SK-N-SH (cell line): ENCODE data around the gene CCDC91. TPM values are rescaled to one million over a fixed set of nuclear protein-coding genes. Genes with fewer than 3 reads are reported as not detected.

Experiments
- CTCF ChIA-PET: fragments of 300-600, 350-600 bp; formaldehyde crosslinking; extraction: SDS; loops from one replicate; lab custom pipeline; 2021; lab: Yijun Ruan, JAX
- POLR2A ChIA-PET: fragments of 350-600 bp; sonication (Branson Sonifier 250); formaldehyde crosslinking; extraction: SDS; loops from one replicate; lab custom pipeline; 2020; ENCODE audit warnings: antibody characterized with exemption, inconsistent platforms; lab: Yijun Ruan, JAX
- DNase-seq: peaks from one replicate; pipeline ENCODE4 v3.0.0; 2012
- H2AFZ ChIP-seq: fragments of 200-600 bp; sonication (generic); 2 replicates; pipeline ENCODE4 v1.8.1; 2016; ENCODE audit warnings: antibody characterized with exemption, mild to moderate bottlenecking, low read depth
- H3F3A ChIP-seq: fragments of 200-600 bp; sonication (generic); replicated peaks from 2 replicates; pipeline ENCODE3; 2016; ENCODE audit warnings: antibody characterized with exemption, mild to moderate bottlenecking; ENCODE audit not compliant: insufficient read depth
- H3K27ac ChIP-seq, 2 experiments: fragments of 200-500 bp in 1 of 2; fragments of 200-600 bp in 1 of 2; sonication (Bioruptor generic) in 1 of 2; sonication (generic), shearing (Covaris generic) in 1 of 2; 2 replicates each; pipeline versions ENCODE4 v1.5.1 to v1.6.1; 2014 to 2016; ENCODE audit warnings: low read depth in 2 of 2, inconsistent platforms in 1 of 2, low read length in 1 of 2, mild to moderate bottlenecking in 1 of 2, mixed read lengths in 1 of 2
- H3K27me3 ChIP-seq: fragments of 200-600 bp; sonication (generic), shearing (Covaris generic); 2 replicates; pipeline ENCODE4 v1.6.1; 2016; ENCODE audit warnings: mixed run types; ENCODE audit not compliant: insufficient read depth
- H3K36me3 ChIP-seq, 2 experiments: fragments of 200-500 bp in 1 of 2; fragments of 200-600 bp in 1 of 2; sonication (Bioruptor generic) in 1 of 2; sonication (generic) in 1 of 2; replicated peaks in 1 of 2; 2 replicates each; pipeline versions ENCODE3 to v1.5.1; 2014 to 2016; ENCODE audit warnings: low read length in 1 of 2, mild to moderate bottlenecking in 1 of 2; ENCODE audit not compliant: insufficient read depth in 2 of 2, control insufficient read depth in 1 of 2
- H3K4me1 ChIP-seq, 2 experiments: fragments of 200-500 bp in 1 of 2; fragments of 200-600 bp in 1 of 2; sonication (Bioruptor generic) in 1 of 2; sonication (generic), shearing (Covaris generic) in 1 of 2; 2 replicates each; pipeline versions ENCODE4 v1.5.1 to v1.6.1; 2014 to 2016; ENCODE audit warnings: low read depth in 1 of 2, low read length in 1 of 2, mixed run types in 1 of 2; ENCODE audit not compliant: insufficient read depth in 2 of 2, control insufficient read depth in 1 of 2
- H3K4me2 ChIP-seq: fragments of 200-600 bp; sonication (generic), shearing (Covaris generic); 2 replicates; pipeline ENCODE4 v1.6.1; 2017; ENCODE audit warnings: mixed run types
- H3K4me3 ChIP-seq, 2 experiments: fragments of 200-500 bp in 1 of 2; fragments of 200-600 bp in 1 of 2; sonication (Bioruptor generic) in 1 of 2; sonication (generic), shearing (Covaris generic) in 1 of 2; 2 replicates each; pipeline versions ENCODE4 v1.5.1 to v1.8.1; 2014 to 2016; ENCODE audit warnings: low read depth in 2 of 2, inconsistent platforms in 1 of 2, low read length in 1 of 2, mild to moderate bottlenecking in 1 of 2, mixed read lengths in 1 of 2, moderate library complexity in 1 of 2
- H3K79me2 ChIP-seq: fragments of 200-600 bp; sonication (generic); 2 replicates; pipeline ENCODE4 v1.8.1; 2017; ENCODE audit warnings: mild to moderate bottlenecking; ENCODE audit not compliant: insufficient read depth
- H3K9ac ChIP-seq: fragments of 200-600 bp; sonication (generic); 2 replicates; pipeline ENCODE4 v1.6.1; 2017; ENCODE audit warnings: mixed run types
- H3K9me2 ChIP-seq: fragments of 200-600 bp; sonication (generic); 2 replicates; pipeline ENCODE4 v1.6.1; 2017; ENCODE audit warnings: mixed run types
- H3K9me3 ChIP-seq: fragments of 200-600 bp; sonication (generic); 2 replicates; pipeline ENCODE4 v1.6.1; 2017; ENCODE audit warnings: mixed run types, mild to moderate bottlenecking, moderate library complexity
- H4K20me1 ChIP-seq: fragments of 200-600 bp; sonication (generic); 2 replicates; pipeline ENCODE4 v1.6.1; 2017; ENCODE audit warnings: mild to moderate bottlenecking, mixed run types; ENCODE audit not compliant: insufficient read depth
- CHD2 ChIP-seq: fragments of 150-350 bp; IDR thresholded peaks from 2 replicates; pipeline ENCODE4 v1.6.1; 2018; ENCODE audit warnings: low read length; ENCODE audit not compliant: partially characterized antibody
- ELF1 ChIP-seq: IDR thresholded peaks from 2 replicates; pipeline ENCODE4 v1.4.0; 2012
- EP300 ChIP-seq, 2 experiments: IDR thresholded peaks; 2 replicates each; pipeline versions ENCODE4 v1.4.0 to v1.6.1; 2012; ENCODE audit warnings: borderline replicate concordance in 1 of 2, low read depth in 1 of 2, low read length in 1 of 2
- FOSL2 ChIP-seq: IDR thresholded peaks from 2 replicates; pipeline ENCODE4 v1.4.0; 2012; ENCODE audit warnings: low read depth, mild to moderate bottlenecking, moderate library complexity, borderline replicate concordance
- FOXJ3 ChIP-seq: sonication (generic); formaldehyde crosslinking; IDR thresholded peaks from 2 replicates; pipeline ENCODE4 v1.5.1; 2020; ENCODE audit warnings: mild to moderate bottlenecking, missing genetic modification reagents
- GABPA ChIP-seq: IDR thresholded peaks from 2 replicates; pipeline ENCODE4 v1.4.0; 2012; ENCODE audit warnings: low read depth, mild to moderate bottlenecking
- JUND ChIP-seq: IDR thresholded peaks from 2 replicates; pipeline ENCODE4 v1.4.0; 2012
- MEF2A ChIP-seq: IDR thresholded peaks from 2 replicates; pipeline ENCODE4 v1.4.0; 2012; ENCODE audit warnings: low read depth, borderline replicate concordance
- MXI1 ChIP-seq: IDR thresholded peaks from 2 replicates; pipeline ENCODE4 v1.6.1; 2012; ENCODE audit warnings: mild to moderate bottlenecking, low read depth, low read length, improper control_type of control experiment
- NFIC ChIP-seq: IDR thresholded peaks from 2 replicates; pipeline ENCODE4 v1.4.0; 2012; ENCODE audit warnings: borderline replicate concordance
- POLR2AphosphoS5 ChIP-seq: IDR thresholded peaks from 2 replicates; pipeline ENCODE4 v1.6.1; 2012; ENCODE audit warnings: low read depth, low read length
- TEAD4 ChIP-seq: IDR thresholded peaks from 2 replicates; pipeline ENCODE4 v1.4.0; 2012; ENCODE audit warnings: mild to moderate bottlenecking, borderline replicate concordance; ENCODE audit not compliant: insufficient read depth
- USF1 ChIP-seq: IDR thresholded peaks from 2 replicates; pipeline ENCODE4 v1.4.0; 2012; ENCODE audit warnings: low read depth, borderline replicate concordance
- WGBS: methylation state at CpG from one replicate; pipeline ENCODE4 v1.1.6; 2017; ENCODE audit warnings: low lambda C conversion rate; 5-methylcytosine and 5-hydroxymethylcytosine counted together
- polyA plus RNA-seq, 3 experiments: library from polyadenylated mRNA; depleted of rRNA; stranded (reverse); fragments of >200 nt; gene quantifications; 2 replicates each; pipeline ENCODE4 v1.2.3, GENCODE V29; 2012
- TF ChIP-seq, protein P1 (sequence below): fragments of 150-350 bp; IDR thresholded peaks from 2 replicates; pipeline ENCODE4 v1.6.1; 2017; ENCODE audit warnings: antibody characterized with exemption, low read length, low read depth, borderline replicate concordance
- TF ChIP-seq, protein P2 (sequence below): fragments of 150-350 bp; IDR thresholded peaks from 2 replicates; pipeline ENCODE4 v1.6.1; 2016; ENCODE audit warnings: mild to moderate bottlenecking, low read depth, low read length
- TF ChIP-seq, protein P3 (sequence below): IDR thresholded peaks from 2 replicates; pipeline ENCODE4 v1.4.0; 2012; ENCODE audit warnings: low read depth

The CCDC91 gene
- polyA plus RNA-seq, 1 of the 3 experiments (the other 2 are of a cell fraction): 13.0 TPM

DNA sequence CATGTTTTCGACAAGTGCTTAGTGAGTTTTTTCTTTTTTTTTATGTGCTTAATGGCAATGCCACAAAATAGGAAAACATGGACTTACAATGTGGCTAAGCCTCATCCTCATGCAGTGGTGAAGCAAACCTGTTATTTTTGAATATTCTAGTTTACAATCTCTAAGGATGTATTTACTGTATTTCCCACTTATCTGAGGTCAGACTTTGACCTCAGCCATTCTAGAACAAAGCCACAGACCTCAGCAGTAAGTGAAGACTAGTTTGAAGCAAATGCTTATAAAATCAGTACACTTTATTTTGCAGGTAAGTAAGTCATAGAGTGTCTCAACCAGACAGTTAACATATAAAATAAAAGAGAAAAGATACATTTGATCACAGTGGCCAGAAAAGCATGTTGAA is 130.1 kb downstream of the CCDC91 start:
- H3K27me3 ChIP-seq: no peaks in the 10 kb centered on the region
- ChIA-PET POLR2A (no interaction called here), CTCF (no interaction called here)
- no peaks in the 10 kb centered on the region for H4K20me1 ChIP-seq
- H3K79me2 ChIP-seq: no peaks in the 10 kb centered on the region
- H3F3A ChIP-seq: peaks cover 5% of the 10 kb centered on the region
- H3K36me3 ChIP-seq: peaks cover 13 to 22% of the 10 kb centered on the region in 2 experiments
- no peak overlapping the region for H3K4me3 ChIP-seq
- H2AFZ ChIP-seq: no peak overlapping the region
- H3K9me2 ChIP-seq: no peaks in the 10 kb centered on the region
- H3K27ac ChIP-seq: no peak overlapping the region
- 97% methylated on average over 1 of the region's 1 CpG for WGBS
- H3K9me3 ChIP-seq: 0 out of 2 replicates have a peak, but pooled peaks cover 5% of the 10 kb centered on the region
- H3K4me2 ChIP-seq: no peak overlapping the region
- no peak for DNase-seq
- H3K4me1 ChIP-seq: no peaks in the 10 kb centered on the region
- no peak overlapping the region for H3K9ac ChIP-seq
- TF ChIP-seq, protein P1, sequence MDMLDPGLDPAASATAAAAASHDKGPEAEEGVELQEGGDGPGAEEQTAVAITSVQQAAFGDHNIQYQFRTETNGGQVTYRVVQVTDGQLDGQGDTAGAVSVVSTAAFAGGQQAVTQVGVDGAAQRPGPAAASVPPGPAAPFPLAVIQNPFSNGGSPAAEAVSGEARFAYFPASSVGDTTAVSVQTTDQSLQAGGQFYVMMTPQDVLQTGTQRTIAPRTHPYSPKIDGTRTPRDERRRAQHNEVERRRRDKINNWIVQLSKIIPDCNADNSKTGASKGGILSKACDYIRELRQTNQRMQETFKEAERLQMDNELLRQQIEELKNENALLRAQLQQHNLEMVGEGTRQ: no peak
- TF ChIP-seq, protein P2, sequence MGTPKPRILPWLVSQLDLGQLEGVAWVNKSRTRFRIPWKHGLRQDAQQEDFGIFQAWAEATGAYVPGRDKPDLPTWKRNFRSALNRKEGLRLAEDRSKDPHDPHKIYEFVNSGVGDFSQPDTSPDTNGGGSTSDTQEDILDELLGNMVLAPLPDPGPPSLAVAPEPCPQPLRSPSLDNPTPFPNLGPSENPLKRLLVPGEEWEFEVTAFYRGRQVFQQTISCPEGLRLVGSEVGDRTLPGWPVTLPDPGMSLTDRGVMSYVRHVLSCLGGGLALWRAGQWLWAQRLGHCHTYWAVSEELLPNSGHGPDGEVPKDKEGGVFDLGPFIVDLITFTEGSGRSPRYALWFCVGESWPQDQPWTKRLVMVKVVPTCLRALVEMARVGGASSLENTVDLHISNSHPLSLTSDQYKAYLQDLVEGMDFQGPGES: no peak
- no peak for TF ChIP-seq CHD2
- no peak for TF ChIP-seq GABPA
- TF ChIP-seq FOXJ3 (CRISPR knock-in tag): no peak
- no peak for TF ChIP-seq MEF2A
- no peak for TF ChIP-seq ELF1
- TF ChIP-seq FOSL2: no peak
- no peak for TF ChIP-seq EP300 (IDR thresholded peaks at IDR 0.05; ENCODE audit: borderline replicate concordance in 1 of 2, low read depth in 1 of 2, low read length in 1 of 2)
- no peak for TF ChIP-seq POLR2AphosphoS5
- no peak for TF ChIP-seq NFIC
- TF ChIP-seq MXI1: no peak
- TF ChIP-seq JUND: no peak
- no peak for TF ChIP-seq USF1

DNA sequence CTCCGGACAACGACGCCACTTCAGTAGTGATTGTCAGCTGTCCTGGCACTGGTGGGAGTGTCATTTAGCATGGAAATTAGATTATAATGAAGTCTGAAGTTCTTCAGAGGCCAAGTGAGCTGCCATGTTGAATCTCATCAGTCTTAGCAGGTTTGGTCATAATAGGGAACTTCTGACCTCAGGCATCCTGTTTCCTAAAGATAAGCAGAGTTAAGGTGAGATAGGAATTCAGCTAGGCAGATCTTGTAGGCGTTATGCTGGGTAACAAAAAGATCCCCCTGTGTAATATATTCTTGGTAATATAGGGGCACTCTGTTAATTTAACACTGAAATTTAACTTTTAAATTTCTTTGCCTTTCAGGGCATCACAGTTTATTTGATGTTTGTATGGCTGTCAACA is 137.5 kb downstream of the CCDC91 start:
- Histone ChIP-seq H3K9me3 (no peaks in the 10 kb centered on the region), H3K27me3 (no peaks in the 10 kb centered on the region), H3F3A (peaks cover 6% of the 10 kb centered on the region), H3K36me3 (peaks cover 0 to 5% of the 10 kb centered on the region in 2 experiments), H4K20me1 (no peaks in the 10 kb centered on the region), H3K79me2 (no peaks in the 10 kb centered on the region), H3K4me2 (no peak overlapping the region), H3K27ac (no peak overlapping the region), H3K9ac (no peak overlapping the region), H3K4me3 (no peak overlapping the region), H3K4me1 (no peaks in the 10 kb centered on the region), H3K9me2 (no peaks in the 10 kb centered on the region), H2AFZ (no peak overlapping the region)
- TF ChIP-seq, protein P3, sequence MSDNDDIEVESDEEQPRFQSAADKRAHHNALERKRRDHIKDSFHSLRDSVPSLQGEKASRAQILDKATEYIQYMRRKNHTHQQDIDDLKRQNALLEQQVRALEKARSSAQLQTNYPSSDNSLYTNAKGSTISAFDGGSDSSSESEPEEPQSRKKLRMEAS: no peak
- no peak for TF ChIP-seq TEAD4
- DNase-seq: no peak
- POLR2A ChIA-PET: no interaction called here
- 97% methylated on average over 4 of the region's 4 CpGs for WGBS
- CTCF ChIA-PET: no interaction called here
